Nephron progenitor cell (in vitro differentiated cells): ENCODE measurements around the gene MSANTD2.
A peak's percentile ranks its signal among the peaks of the same experiment; 100 is the strongest.

ENCODE experiments used
- DNase-seq: peaks from one replicate; pipeline ENCODE4 v3.0.0; 2021
- H3K27ac Mint-ChIP-seq: 2 replicates; pipeline ENCODE4 v1.8.0; 2021; ENCODE audit warnings: mild to moderate bottlenecking, moderate library complexity, mixed read lengths
- H3K27me3 Mint-ChIP-seq: 2 replicates; pipeline ENCODE4 v1.8.0; 2021; ENCODE audit warnings: mild to moderate bottlenecking, low read depth, mixed read lengths; ENCODE audit not compliant: poor library complexity
- H3K36me3 Mint-ChIP-seq: 2 replicates; pipeline ENCODE4 v1.8.0; 2021; ENCODE audit warnings: low read depth, mixed read lengths
- H3K4me1 Mint-ChIP-seq: 2 replicates; pipeline ENCODE4 v1.8.0; 2021; ENCODE audit warnings: mixed read lengths
- H3K4me3 Mint-ChIP-seq: 2 replicates; pipeline ENCODE4 v1.8.0; 2021; ENCODE audit warnings: mild to moderate bottlenecking, moderate library complexity, mixed read lengths
- H3K9me3 Mint-ChIP-seq: 2 replicates; pipeline ENCODE4 v1.8.0; 2021; ENCODE audit warnings: mild to moderate bottlenecking, moderate library complexity, mixed read lengths
- CTCF ChIP-seq: fragments of 200-600 bp; sonication (generic); IDR thresholded peaks from 2 replicates; pipeline ENCODE4 v1.5.0; 2021; ENCODE audit warnings: antibody characterized with exemption

MSANTD2 gene

DNA sequence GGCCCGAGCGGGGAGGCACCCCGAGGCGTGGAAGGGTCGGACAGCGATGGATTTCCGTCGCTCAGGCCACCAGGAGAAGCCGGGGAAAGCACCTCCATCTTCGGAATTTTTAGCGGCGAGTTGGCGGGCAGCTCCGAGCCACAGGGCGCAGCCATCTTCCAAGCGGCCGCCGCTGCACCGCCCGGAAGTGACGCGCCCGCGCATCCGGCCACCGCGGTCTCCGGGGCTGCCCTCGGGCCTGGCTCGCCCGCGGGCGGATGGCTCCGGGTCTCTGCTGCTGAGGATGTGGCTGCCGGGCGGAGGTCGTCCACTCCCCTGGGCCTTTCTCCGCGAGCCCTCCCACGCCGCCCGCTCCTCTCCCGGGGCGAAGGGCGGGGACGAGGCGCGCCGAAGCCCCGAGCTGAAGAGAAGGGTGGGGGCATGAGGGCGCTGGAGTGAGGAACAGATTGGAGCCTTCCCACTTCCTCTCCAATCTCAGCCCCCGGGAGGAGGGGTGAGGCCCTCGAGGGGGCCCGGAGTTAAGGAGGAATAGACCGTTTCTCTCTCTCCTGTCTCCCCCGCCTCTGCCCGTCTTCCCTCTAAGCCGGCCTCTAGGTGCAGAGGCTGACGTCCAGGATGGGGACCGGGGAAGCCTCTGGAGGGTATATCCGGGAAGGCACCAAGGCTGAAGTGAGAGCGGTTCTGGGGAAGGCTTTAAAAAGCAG, at the start of gene MSANTD2:
TSS of gene MSANTD2 (minus strand) at position 181 of the 704 bp plus-strand sequence. CDS start at position 155, 26 bp downstream.
- DNase-seq = peak; percentile 88
- peaks cover 4% of the 10 kb centered on the region for H3K27me3 Mint-ChIP-seq
- H3K27ac Mint-ChIP-seq = peak within 1 kb of the TSS; percentile 99
- no peak for TF ChIP-seq CTCF
- peaks cover 58% of the 10 kb centered on the region for H3K4me1 Mint-ChIP-seq
- H3K4me3 Mint-ChIP-seq = peak within 1 kb of the TSS; percentile 91
- no peaks in the 10 kb centered on the region for H3K9me3 Mint-ChIP-seq
- H3K36me3 Mint-ChIP-seq = peaks cover 12% of the 10 kb centered on the region

DNA sequence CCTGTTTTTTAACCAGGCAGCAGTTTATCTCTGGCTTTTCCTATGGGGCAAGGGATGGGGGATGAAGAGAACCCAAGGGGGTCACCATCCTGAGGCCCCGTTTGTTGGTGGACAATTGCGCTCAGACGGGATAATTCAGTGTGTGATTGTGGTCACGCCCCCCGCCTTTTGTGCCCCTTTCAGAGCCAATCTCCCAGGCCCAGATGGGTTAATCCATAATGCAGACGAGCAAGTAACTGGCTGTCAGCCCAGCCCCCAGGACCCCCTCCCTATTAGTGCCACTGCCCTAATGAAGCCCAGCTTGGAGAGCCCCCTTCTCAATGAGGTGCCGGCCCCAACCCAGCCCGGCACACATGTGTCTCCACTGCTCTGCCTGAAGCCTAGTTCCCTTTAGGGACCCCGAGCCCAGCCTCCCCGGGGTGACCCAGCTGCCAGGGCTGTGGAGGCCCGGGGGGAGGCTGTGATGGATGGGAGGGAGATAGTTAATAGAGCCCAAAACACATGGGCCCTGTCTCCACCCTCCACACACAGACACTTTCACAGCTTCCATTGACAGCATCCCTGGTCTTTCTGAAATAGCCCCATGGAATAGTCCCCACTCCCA, 46.0 kb upstream of the MSANTD2 start:
- no peaks in the 10 kb centered on the region for H3K27me3 Mint-ChIP-seq
- H3K36me3 Mint-ChIP-seq = no peaks in the 10 kb centered on the region
- peaks cover 31% of the 10 kb centered on the region for H3K4me1 Mint-ChIP-seq
- no peak for DNase-seq
- H3K9me3 Mint-ChIP-seq = peaks cover 10% of the 10 kb centered on the region
- no peak overlapping the region for H3K4me3 Mint-ChIP-seq
- H3K27ac Mint-ChIP-seq = no peak overlapping the region
- TF ChIP-seq CTCF = no peak

GRCh38 chr11:124844664-124845079, 44.5 kb upstream of the MSANTD2 start:
- Mint-ChIP-seq H3K4me1 (peaks cover 31% of the 10 kb centered on the region), H3K27ac (no peak overlapping the region), H3K9me3 (peaks cover 10% of the 10 kb centered on the region), H3K4me3 (no peak overlapping the region), H3K27me3 (no peaks in the 10 kb centered on the region), H3K36me3 (no peaks in the 10 kb centered on the region)
- TF ChIP-seq CTCF = no peak
- no peak for DNase-seq

DNA sequence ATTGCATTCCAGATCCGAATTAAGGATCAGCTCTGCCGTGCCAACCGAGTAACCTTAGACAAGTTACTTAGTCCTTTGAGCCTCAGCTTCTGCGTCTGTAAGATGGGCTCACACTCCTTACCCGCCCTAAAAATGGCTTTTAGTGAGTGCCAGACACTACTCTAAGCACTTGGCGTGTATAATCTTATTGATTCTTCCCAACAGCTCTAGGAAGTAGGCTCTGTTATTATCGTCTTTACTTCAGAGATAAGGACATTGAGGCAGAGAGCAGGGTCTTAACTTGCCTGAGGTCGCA, 43.4 kb upstream of the MSANTD2 start:
- peaks cover 36% of the 10 kb centered on the region for H3K4me1 Mint-ChIP-seq
- peaks cover 6% of the 10 kb centered on the region for H3K9me3 Mint-ChIP-seq

GRCh38 chr11:124842305-124842704, 42.1 kb upstream of the MSANTD2 start:
- Mint-ChIP-seq H3K4me1 (peaks cover 45% of the 10 kb centered on the region), H3K27me3 (peaks cover 19% of the 10 kb centered on the region), H3K4me3 (peak overlapping the region; percentile 44), H3K9me3 (peaks cover 6% of the 10 kb centered on the region), H3K27ac (no peak overlapping the region), H3K36me3 (no peaks in the 10 kb centered on the region)
- no peak for TF ChIP-seq CTCF
- DNase-seq = no peak

More for the DNA sequence above, 43.4 kb upstream of the MSANTD2 start:
- H3K27me3 Mint-ChIP-seq = peaks cover 7% of the 10 kb centered on the region
- no peaks in the 10 kb centered on the region for H3K36me3 Mint-ChIP-seq
- no peak overlapping the region for H3K27ac Mint-ChIP-seq
- DNase-seq = no peak
- H3K4me3 Mint-ChIP-seq = peak overlapping the region; percentile 61
- TF ChIP-seq CTCF = no peak

- H3K4me1 Mint-ChIP-seq = peaks cover 50% of the 10 kb centered on the region
- DNase-seq = no peak
- no peak for TF ChIP-seq CTCF
- H3K27me3 Mint-ChIP-seq = peaks cover 24% of the 10 kb centered on the region
- no peak overlapping the region for H3K4me3 Mint-ChIP-seq
- no peak overlapping the region for H3K27ac Mint-ChIP-seq
- H3K9me3 Mint-ChIP-seq = peaks cover 6% of the 10 kb centered on the region
- H3K36me3 Mint-ChIP-seq = no peaks in the 10 kb centered on the region
Measured at GRCh38 chr11:124841840-124842239, 41.6 kb upstream of the MSANTD2 start.
